Neural progenitor cell (in vitro differentiated cells): Measurements from ENCODE around the gene CNTNAP3.
"Not testable (repeated sequence)": the region's sequence is repeated elsewhere in the genome, so short reads cannot be mapped to it uniquely, and the experiment has no call there.

Experiments used
- EZH2 ChIP-seq: fragments of 200-600 bp; sonication (generic); IDR thresholded peaks from 2 replicates; pipeline ENCODE4 v1.6.1; 2017; ENCODE audit warnings: antibody characterized with exemption, mild to moderate bottlenecking, moderate library complexity
- EZH2phosphoT487 ChIP-seq: fragments of 200-600 bp; sonication (generic); IDR thresholded peaks from 2 replicates; pipeline ENCODE4 v1.6.1; 2017; ENCODE audit warnings: antibody characterized with exemption
- TF ChIP-seq, protein P1 (sequence below): fragments of 200-600 bp; sonication (generic); IDR thresholded peaks from 2 replicates; pipeline ENCODE4 v1.5.1; 2017; ENCODE audit warnings: antibody characterized with exemption, mild to moderate bottlenecking

DNA sequence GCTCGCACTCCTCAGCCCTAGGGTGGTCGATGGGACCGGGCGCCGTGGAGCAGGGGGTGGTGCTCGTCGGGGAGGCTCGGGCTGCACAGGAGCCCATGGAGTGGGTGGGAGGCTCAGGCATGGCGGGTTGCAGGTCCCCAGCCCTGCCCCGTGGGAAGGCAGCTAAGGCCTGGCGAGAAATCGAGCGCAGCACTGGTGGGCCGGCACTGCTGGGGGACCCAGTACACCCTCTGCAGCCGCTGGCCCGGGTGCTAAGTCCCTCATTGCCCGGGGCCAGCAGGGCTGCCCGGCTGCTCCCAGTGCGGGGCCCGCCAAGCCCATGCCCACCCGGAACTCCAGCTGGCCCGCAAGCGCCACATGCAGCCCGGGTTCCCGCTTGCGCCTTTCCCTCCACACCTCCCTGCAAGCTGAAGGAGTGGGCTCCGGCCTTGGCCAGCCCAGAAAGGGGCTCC, 245.6 kb downstream of the CNTNAP3 start:
- TF ChIP-seq, protein P1, sequence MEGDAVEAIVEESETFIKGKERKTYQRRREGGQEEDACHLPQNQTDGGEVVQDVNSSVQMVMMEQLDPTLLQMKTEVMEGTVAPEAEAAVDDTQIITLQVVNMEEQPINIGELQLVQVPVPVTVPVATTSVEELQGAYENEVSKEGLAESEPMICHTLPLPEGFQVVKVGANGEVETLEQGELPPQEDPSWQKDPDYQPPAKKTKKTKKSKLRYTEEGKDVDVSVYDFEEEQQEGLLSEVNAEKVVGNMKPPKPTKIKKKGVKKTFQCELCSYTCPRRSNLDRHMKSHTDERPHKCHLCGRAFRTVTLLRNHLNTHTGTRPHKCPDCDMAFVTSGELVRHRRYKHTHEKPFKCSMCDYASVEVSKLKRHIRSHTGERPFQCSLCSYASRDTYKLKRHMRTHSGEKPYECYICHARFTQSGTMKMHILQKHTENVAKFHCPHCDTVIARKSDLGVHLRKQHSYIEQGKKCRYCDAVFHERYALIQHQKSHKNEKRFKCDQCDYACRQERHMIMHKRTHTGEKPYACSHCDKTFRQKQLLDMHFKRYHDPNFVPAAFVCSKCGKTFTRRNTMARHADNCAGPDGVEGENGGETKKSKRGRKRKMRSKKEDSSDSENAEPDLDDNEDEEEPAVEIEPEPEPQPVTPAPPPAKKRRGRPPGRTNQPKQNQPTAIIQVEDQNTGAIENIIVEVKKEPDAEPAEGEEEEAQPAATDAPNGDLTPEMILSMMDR = not testable (repeated sequence)
- not testable (repeated sequence) for TF ChIP-seq EZH2, EZH2phosphoT487
